ENCODE measurements around the gene MRPL57.
A peak's percentile ranks its signal among the peaks of the same experiment; 100 is the strongest.
"Not testable (repeated sequence)": the region's sequence is repeated elsewhere in the genome, so short reads cannot be mapped to it uniquely, and the experiment has no call there.

The MRPL57 gene

DNA sequence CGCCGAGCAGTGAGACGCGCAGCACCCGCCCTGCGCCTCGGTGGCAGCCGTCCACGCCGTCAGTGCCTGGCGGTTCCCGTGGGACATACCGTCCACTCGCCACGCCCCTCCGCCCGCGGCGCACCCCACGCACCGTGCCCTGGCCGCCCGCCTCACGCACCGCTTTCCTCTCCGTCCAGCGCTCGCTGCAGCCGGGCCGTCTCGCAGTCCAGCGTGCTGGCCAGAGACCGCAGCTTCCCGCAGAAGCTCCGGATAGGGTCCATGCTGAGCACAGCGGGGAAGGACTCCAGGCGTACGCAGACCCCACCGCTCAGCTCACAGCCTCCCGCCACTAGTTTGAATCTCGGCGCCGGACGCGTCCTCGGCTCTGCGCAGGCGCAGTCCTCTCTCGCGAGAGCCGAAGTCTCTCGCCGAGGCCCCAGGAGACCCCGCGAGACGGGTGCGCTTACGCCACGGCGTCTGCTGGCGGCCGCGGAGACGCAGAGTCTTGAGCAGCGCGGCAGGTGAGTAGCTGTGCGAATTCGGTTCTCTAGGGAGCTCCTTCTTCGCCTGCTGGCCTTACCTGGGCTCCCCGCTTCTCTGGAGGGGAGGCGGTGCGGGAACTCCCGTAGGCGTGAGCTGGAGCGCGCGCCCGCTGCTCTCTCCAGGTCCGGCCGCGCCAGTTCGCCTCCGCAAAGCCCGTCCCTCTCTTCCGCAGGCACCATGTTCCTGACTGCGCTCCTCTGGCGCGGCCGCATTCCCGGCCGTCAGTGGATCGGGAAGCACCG, at the start of gene MRPL57, which contains the start of gene SKA3:
MRPL57 (plus strand) TSS at position 444 of the 767 bp plus-strand sequence; CDS start at position 703, 259 bp downstream.
SKA3 (minus strand) TSS at position 338 of the 767 bp plus-strand sequence; CDS start at position 263, 75 bp downstream.
- DNase-seq (ENCODE audit: low spot score) = peak; percentile 89

- no peak for DNase-seq (ENCODE audit: low spot score)
These were observed 46.3 kb upstream of the MRPL57 start for GRCh38 chr13:21130116-21130515.

DNA sequence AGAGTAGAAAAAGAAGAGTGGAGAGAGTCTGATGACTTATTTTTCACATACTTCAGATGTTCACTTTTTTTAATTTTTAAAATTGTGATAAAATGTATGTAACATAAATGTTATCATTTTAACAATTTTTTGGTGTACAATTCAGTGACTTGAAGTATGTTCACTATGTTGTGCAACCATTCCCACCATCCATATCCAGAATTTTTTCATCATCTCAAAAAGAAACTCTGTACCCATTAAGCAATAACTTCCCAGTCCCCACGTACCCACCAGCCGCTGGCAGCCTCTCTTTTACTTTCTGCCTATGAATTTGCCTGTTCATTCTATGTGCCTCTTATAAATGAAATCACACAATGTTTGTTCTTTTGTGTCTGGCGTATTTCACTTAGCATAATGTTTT, 43.4 kb upstream of the MRPL57 start:
- DNase-seq (ENCODE audit: low spot score) = no peak

DNA sequence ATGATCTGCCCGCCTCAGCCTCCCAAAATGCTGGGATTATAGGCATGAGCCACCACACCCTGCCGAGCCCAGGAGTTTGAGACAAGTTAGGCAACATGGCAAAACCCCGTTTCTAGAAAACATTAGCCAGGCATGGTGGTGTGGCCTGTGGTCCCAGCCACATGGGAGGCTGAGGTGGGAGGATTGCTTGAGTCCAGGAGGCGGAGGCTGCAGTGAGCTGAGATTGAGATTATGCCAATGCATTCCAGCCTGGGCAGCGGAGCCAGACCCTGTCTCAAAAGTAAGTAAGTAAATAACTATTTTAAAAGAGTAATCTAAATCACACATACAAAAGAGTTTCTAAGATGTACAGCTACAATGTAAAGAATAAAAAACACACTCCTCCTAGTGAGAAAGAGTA, 42.0 kb upstream of the MRPL57 start:
- no peak for DNase-seq (ENCODE audit: low spot score)

DNA sequence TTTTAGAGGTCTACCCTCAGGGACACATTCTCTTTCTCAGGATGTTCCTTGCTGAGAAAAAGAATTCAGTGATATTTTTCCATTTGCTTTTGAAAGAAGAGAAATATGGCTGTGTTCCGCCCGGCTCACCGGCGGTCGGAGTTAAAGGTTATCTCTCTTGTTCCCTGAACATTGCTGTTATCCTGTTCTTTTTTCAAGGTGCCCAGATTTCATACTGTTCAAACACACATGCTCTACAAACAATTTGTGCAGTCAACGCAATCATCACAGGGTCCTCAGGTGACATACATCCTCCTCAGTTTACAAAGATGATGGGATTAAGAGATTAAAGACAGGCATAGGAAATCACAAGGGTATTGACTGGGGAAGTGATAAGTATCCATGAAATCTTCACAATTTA, 40.6 kb upstream of the MRPL57 start:
- DNase-seq (ENCODE audit: low spot score) = not testable (repeated sequence)

- DNase-seq (ENCODE audit: low spot score) = no peak
These were observed 38.8 kb upstream of the MRPL57 start for GRCh38 chr13:21137696-21138095.

DNA sequence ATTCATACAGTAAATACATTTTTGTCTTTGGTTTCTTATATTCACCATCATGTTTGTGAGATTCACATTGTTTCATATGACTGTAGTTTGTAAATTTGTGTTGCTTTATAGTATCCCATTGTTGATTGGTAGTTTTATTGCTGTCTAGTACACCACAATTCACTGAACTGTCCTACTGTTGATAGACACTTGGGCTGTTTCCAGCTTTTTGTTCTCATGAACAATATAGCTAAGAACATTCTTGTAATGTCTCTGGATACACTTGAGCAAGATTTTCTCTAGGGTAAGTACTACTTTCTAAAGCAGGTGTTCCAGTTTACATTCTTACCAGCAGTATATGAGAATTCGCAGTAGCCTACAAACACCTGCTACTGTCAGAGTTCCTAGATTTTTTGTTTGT, 37.9 kb upstream of the MRPL57 start:
- DNase-seq (ENCODE audit: low spot score) = no peak

DNA sequence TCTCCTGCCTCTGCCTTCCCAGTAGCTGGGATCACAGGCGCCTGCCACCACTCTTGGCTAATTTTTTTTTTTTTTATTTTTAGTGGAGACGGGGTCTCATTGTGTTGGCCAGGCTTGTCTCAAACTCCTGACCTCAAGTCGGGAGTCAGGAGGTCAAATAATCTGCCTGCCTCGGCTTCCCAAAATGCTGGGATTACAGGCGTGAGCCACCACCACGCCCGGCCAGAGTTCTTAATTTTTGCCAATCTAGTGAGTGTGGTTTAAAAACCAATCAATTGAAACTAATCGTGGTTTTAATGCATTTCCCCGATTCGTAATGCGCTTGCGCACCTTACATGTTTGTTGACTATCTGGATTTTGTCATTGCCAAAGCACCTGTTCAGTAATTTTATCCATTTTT, 37.1 kb upstream of the MRPL57 start:
- no peak for DNase-seq (ENCODE audit: low spot score)

GRCh38 chr13:21142766-21143165, 33.7 kb upstream of the MRPL57 start:
- no peak for DNase-seq (ENCODE audit: low spot score)

GRCh38 chr13:21147827-21148226, 28.6 kb upstream of the MRPL57 start:
- no peak for DNase-seq (ENCODE audit: low spot score)

DNA sequence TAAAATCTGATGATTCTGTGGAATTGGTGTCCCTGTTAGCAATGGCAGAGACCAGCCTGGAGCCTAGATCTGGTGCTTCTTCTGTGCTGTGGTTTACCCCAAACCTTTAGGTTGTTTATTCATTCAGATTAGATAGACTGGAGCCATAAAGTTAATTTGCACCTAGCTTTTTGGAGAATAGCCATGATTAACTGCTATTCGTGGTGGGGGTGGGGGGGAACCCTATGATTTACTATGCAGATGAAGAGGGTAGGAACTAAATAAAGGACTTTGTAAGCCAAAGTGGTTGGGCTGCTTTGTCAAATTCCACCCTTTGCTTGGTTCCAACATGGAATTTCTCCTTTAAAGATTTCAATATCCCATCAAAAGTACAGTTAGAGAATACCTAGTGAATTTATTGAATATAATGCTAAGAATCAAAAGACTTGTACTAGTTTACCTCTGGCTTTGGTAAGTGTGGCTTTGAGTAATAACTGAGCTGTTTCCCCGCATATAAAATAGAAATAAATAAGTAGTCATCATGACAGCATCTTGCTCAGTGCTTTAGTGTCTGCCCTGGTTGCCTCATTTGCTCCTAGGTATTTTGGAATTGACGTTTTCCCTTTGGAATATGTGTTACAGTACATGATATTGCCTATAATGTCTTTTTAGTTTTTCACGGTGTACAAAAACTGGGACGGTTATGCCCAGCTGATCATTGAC, 27.8 kb upstream of the MRPL57 start:
- DNase-seq (ENCODE audit: low spot score) = no peak

- DNase-seq (ENCODE audit: low spot score) = no peak
These were observed 26.9 kb upstream of the MRPL57 start for GRCh38 chr13:21149568-21149967.

DNA sequence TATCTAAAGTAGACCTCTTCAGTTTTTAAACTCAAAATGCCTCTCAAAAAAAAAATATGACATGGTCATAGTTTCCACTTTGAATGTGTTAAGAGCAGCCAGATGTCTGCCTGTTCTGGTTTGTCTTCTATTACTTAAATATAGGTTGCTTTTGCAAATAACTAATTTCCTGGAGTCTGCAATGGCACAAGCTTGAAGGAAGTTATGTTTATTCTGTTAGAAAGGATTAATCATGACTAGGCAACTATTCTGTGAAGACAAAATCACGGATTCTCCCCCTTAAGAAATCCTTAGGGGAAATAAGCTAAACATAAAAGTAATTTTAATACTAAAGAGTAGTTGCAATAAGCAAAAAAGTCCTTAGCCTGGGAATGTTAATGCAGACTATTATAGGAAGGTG, 26.4 kb upstream of the MRPL57 start:
- DNase-seq (ENCODE audit: low spot score) = no peak

DNA sequence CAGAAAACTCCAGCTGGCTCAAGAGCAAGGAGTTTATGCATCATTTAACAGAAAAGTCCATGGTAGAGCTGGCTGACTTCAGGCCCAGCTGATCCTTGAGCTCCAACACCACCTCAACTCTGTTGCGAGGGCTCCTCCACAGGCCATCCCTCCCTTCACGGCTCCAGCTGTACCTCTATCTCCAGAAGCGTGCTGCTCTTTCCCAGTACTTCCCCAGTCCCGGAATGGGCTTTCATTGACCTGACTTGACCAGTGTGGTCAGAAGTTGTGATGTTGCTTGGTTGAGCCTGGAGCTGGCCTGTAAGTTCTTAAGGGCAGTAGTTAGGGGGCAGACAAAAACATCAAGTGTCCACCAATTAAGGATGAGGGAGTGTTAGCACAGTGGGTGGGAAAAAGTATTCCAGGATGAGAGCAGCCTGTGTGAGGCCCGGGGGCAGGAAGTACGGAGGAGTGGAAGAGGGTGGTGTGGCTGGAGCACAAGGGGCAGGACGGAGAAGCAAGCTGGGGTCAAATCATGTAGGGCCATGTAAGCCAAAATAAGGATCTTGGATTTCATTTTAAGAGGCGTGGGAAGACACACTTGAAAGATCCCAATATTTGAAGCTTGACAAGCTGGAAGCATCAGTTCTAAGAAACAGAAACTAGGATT, 24.1 kb upstream of the MRPL57 start:
- no peak for DNase-seq (ENCODE audit: low spot score)

GRCh38 chr13:21164631-21165030, 11.8 kb upstream of the MRPL57 start:
- no peak for DNase-seq (ENCODE audit: low spot score)

DNA sequence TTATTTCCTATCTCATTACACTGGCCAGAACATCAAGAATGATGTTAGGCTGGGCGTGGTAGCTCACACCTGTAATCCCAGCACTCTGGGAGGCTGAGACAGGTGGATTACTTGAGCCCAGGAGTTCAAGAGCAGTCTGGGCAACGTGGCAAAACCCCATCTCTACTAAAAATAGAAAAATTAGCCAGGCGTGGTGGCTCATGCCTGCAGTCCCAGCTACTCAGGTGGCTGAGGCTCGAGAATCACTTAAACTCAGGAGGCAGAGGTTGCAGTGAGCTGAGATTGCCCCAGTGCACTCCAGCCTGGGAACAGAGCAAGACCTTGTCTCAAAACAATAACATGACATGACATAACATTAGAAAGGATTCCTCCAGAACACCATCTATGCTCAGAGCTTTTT, 10.9 kb upstream of the MRPL57 start:
- DNase-seq (ENCODE audit: low spot score) = not testable (repeated sequence)

DNA sequence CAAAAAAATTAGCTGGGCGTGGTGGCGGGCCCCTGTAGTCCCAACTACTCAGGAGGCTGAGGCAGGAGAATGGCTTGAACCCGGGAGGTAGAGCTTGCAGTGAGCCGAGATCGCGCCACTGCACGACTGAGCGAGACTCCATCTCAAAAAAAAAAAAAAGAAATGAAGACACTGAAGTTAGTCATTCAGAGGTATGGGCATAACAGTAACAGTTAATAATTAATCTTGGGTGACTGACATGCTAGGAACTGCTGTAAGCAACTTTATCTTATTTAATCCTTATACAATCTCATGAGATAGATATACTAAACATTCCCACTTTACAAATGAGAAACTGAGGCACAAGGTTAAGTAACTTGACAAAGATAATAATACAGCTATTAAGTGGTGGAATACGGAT, 5.0 kb upstream of the MRPL57 start:
- DNase-seq (ENCODE audit: low spot score) = no peak

DNA sequence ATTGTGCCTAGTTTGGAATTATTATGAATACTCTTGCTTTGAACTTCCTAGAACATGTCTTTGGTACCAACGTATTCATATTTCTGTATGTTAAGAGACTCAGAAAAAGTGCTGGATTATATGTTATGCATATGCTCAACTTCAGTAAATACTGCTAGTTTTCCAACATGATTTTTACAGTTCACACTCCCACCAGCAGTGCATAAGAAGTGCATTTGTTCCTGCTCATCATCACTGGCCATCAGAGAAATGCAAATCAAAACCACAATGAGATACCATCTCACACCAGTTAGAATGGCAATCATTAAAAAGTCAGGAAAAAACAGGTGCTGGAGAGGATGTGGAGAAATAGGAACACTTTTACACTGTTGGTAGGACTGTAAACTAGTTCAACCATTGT, 2.7 kb upstream of the MRPL57 start:
- not testable (repeated sequence) for DNase-seq (ENCODE audit: low spot score)

- no peak for DNase-seq (ENCODE audit: low spot score)
These were observed 723 bp upstream of the MRPL57 start for GRCh38 chr13:21175656-21176214.

- DNase-seq (ENCODE audit: low spot score) = no peak
These were observed 475 bp downstream of the MRPL57 start for GRCh38 chr13:21176982-21177284.

DNA sequence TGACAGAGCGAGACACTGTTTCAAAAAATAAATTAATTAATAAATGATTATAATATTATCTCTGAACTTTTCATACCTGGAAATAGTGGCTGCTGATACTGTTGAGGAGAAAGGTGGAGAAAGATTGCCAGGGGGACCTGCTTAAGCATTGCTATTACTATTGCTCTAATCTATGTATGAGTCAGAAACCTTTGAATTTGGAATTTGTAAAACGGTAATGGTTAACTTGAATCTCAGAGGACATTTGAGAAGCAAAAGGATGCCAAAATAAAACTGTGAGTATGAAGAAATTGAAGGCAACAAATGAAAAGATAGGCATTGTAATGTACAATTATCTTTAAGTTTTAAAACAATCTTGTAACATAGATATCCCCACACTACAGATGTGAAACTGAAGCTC, 5.2 kb downstream of the MRPL57 start:
- no peak for DNase-seq (ENCODE audit: low spot score)

DNA sequence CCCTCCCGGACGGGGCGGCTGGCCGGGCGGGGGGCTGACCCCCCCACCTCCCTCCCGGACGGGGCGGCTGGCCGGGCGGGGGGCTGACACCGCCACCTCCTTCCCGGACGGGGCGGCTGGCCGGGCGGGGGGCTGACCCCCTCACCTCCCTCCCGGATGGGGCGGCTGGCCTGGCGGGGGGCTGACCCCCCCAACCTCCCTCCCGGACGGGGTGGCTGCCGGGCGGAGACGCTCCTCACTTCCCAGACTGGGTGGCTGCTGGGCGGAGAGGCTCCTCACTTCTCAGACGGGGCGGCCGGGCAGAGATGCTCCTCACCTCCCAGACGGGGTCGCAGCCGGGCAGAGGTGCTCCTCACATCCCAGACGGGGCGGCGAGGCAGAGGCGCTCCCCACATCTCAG, 10.0 kb downstream of the MRPL57 start:
- DNase-seq (ENCODE audit: low spot score) = not testable (repeated sequence)

GRCh38 chr13:21194756-21195155, 18.3 kb downstream of the MRPL57 start:
- not testable (repeated sequence) for DNase-seq (ENCODE audit: low spot score)
